GM12878 (cell line): ENCODE data around the gene RER1. TPM values are rescaled to one million over a fixed set of nuclear protein-coding genes. Genes with fewer than 3 reads are reported as not detected.

Experiments used
- ATAC-seq: fragments of 200-7000 bp; cut with Tn5 transposase; 3 replicates; pipeline ENCODE4 v1.9.1; 2020; ENCODE audit warnings: mild to moderate bottlenecking, moderate library complexity
- BruUV-seq: library from RNA; stranded (reverse); fragments of 400-500 nt; replicated peaks from 2 replicates; lab custom pipeline; 2021; lab: Mats Ljungman, UMichigan
- CTCF ChIA-PET: fragments of 300-600 bp; sonication (Branson Sonifier 250); formaldehyde crosslinking; extraction: SDS; loops from one replicate; lab custom pipeline; 2021; ENCODE audit warnings: inconsistent platforms; lab: Yijun Ruan, JAX
- POLR2A ChIA-PET: fragments of 350-600 bp; formaldehyde crosslinking; extraction: SDS; loops from one replicate; lab custom pipeline; 2021; ENCODE audit warnings: inconsistent platforms; lab: Charles Lee
- RAD21 ChIA-PET: fragments of 300-600 bp; sonication (Branson Sonifier 250); formaldehyde crosslinking; loops from one replicate; lab custom pipeline; 2023; ENCODE audit warnings: antibody characterized with exemption; ENCODE audit not compliant: unreplicated experiment; lab: Charles Lee
- SMC1A ChIA-PET: fragments of 300-600 bp; sonication (Branson Sonifier 250); formaldehyde crosslinking; loops from one replicate; lab custom pipeline; 2023; ENCODE audit not compliant: unreplicated experiment, uncharacterized antibody; lab: Charles Lee
- DNase-seq: peaks from one replicate; pipeline ENCODE4 v3.0.0-alpha.2; 2011; ENCODE audit warnings: low read depth, low spot score
- FAIRE-seq: peaks from 3 replicates; lab custom pipeline; 2011; peaks lifted over from hg19 to GRCh38; lab: Jason Lieb, UNC
- H2AFZ ChIP-seq: 2 replicates; pipeline ENCODE4 v1.6.0; 2011; ENCODE audit warnings: low read depth, low read length, control low read depth; ENCODE audit not compliant: control insufficient read depth
- H3K27ac ChIP-seq: 2 replicates; pipeline ENCODE4 v1.5.1; 2011; ENCODE audit warnings: control low read depth; ENCODE audit not compliant: control insufficient read depth, insufficient read depth
- H3K27me3 ChIP-seq, 2 experiments: replicated peaks in 1 of 2; 2 replicates each; pipeline versions ENCODE4 v1.6.0 to v1.6.1; 2011; ENCODE audit warnings: low read length in 1 of 2; ENCODE audit not compliant: control insufficient read depth in 2 of 2, insufficient read depth in 2 of 2
- H3K36me3 ChIP-seq, 2 experiments: 2 replicates each; pipeline ENCODE4 v1.5.1; 2011; ENCODE audit warnings: low read length in 1 of 2; ENCODE audit not compliant: control insufficient read depth in 2 of 2, insufficient read depth in 2 of 2
- H3K4me1 ChIP-seq: 2 replicates; pipeline ENCODE4 v1.6.1; 2011; ENCODE audit warnings: mild to moderate bottlenecking, low read length, moderate library complexity, mixed read lengths; ENCODE audit not compliant: control insufficient read depth, insufficient read depth
- H3K4me2 ChIP-seq: 2 replicates; pipeline ENCODE4 v1.6.0; 2011; ENCODE audit warnings: control low read depth; ENCODE audit not compliant: control insufficient read depth, insufficient read depth
- H3K4me3 ChIP-seq: fragments of 200-600 bp; sonication (generic); 2 replicates; pipeline ENCODE4 v1.5.1; 2016
- H3K79me2 ChIP-seq: 2 replicates; pipeline ENCODE4 v1.6.0; 2011; ENCODE audit warnings: low read length; ENCODE audit not compliant: control insufficient read depth, insufficient read depth
- H3K9ac ChIP-seq: 2 replicates; pipeline ENCODE4 v1.8.0; 2011; ENCODE audit warnings: low read length, control low read depth, mixed read lengths; ENCODE audit not compliant: control insufficient read depth, insufficient read depth
- H3K9me3 ChIP-seq: replicated peaks from 3 replicates; pipeline ENCODE4 v1.5.1; 2011; ENCODE audit warnings: mild to moderate bottlenecking, low read length; ENCODE audit not compliant: control insufficient read depth, insufficient read depth
- H4K20me1 ChIP-seq: 2 replicates; pipeline ENCODE4 v1.6.0; 2011; ENCODE audit not compliant: control insufficient read depth, insufficient read depth
- MXI1 ChIP-seq: fragments of 150-350 bp; IDR thresholded peaks from 2 replicates; pipeline ENCODE4 v1.6.1; 2011; ENCODE audit warnings: low read depth, mild to moderate bottlenecking, inconsistent platforms, low read length, improper control_type of control experiment
- MYC ChIP-seq: IDR thresholded peaks from 2 replicates; pipeline ENCODE4 v1.6.1; 2011; ENCODE audit warnings: mild to moderate bottlenecking, low read length, moderate library complexity, inconsistent platforms; ENCODE audit not compliant: insufficient read depth, insufficient replicate concordance, insufficient read length, severe bottlenecking
- SPI1 ChIP-seq: IDR thresholded peaks from 2 replicates; pipeline ENCODE4 v1.6.1; 2011; ENCODE audit warnings: low read depth, mild to moderate bottlenecking, low read length, moderate library complexity, borderline replicate concordance; ENCODE audit not compliant: insufficient read depth
- WGBS: methylation state at CpG from one replicate; pipeline ENCODE4 v1.1.6; 2016; ENCODE audit warnings: low lambda C conversion rate; ENCODE audit not compliant: insufficient replicate concordance, insufficient coverage; ENCODE audit errors: missing lambda C conversion rate; 5-methylcytosine and 5-hydroxymethylcytosine counted together
- in situ Hi-C: fragments of 300-500 bp; cut with MboI; formaldehyde crosslinking; loops from 9 replicates; pipeline ENCODE4 v1.14.3; 2018; ENCODE audit warnings: mixed read lengths
- intact Hi-C: fragments of 100-400 bp; cut with micrococcal nuclease; formaldehyde crosslinking; loops from one replicate; pipeline ENCODE4 v1.14.2; 2022; ENCODE audit not compliant: unreplicated experiment
- polyA plus RNA-seq, 11 experiments: library from polyadenylated mRNA; depleted of rRNA in 4 of 11; unstranded in 6 of 11; stranded (reverse) in 5 of 11; fragments of >200 nt; fragmentation: Nextera tagmentation in 4 of 11; fragmentation: Illumina TruSeq in 1 of 11; extraction: Ambion mirVana in 4 of 11; extraction: Trizol in 1 of 11; gene quantifications; 1 replicate in 1 of 11; 2 replicates in 10 of 11; pipeline versions ENCODE4 v1.2.1 to v1.2.3, GENCODE V29; 2011 to 2016; ENCODE audit warnings: inconsistent platforms in 2 of 11, missing spikeins in 2 of 11, low read depth in 1 of 11
- total RNA-seq, 4 experiments: library from RNA; depleted of rRNA in 3 of 4; stranded (reverse); fragments of >200 nt in 3 of 4; fragmentation: Illumina TruSeq in 1 of 4; extraction: Trizol in 1 of 4; gene quantifications; 2 replicates each; pipeline versions ENCODE4 v1.2.1 to v1.2.3, GENCODE V29; 2013 to 2021
- TF ChIP-seq, protein P1 (sequence below): fragments of 450-650 bp; IDR thresholded peaks from 2 replicates; pipeline ENCODE4 v1.6.1; 2016; ENCODE audit warnings: mild to moderate bottlenecking, moderate library complexity, borderline replicate concordance
- TF ChIP-seq, protein P2 (sequence below): IDR thresholded peaks from 2 replicates; pipeline ENCODE4 v1.6.1; 2012; ENCODE audit warnings: low read depth, low read length, improper control_type of control experiment

The RER1 gene
- total and polyA plus RNA-seq, 10 of the 15 experiments (the other 5 are each of a cell fraction or from before 2014, with no cell fraction given) = 29.2 to 274 (median 136) TPM

DNA sequence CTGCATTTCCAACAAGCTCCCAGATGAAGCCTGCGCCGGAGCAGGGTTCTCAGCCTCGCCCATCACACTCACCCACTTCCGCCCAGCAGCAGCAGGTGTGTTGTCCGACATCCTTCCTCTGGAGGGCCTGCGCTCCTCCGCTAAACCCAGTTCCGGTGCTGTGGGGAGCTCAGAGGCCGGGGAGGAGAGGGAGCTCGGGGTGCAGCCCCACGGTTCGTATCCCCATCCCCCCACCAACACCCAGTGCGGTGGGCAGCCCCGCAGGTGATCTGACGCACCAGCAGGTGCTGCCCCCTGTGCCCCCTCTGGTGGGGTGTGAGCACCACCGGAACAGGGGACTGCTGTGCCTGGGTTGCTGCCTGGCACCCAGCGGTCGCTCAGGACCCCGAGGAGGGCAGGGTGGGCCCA lies 24.2 kb downstream of the RER1 start (continued):
- TF ChIP-seq, protein P1, sequence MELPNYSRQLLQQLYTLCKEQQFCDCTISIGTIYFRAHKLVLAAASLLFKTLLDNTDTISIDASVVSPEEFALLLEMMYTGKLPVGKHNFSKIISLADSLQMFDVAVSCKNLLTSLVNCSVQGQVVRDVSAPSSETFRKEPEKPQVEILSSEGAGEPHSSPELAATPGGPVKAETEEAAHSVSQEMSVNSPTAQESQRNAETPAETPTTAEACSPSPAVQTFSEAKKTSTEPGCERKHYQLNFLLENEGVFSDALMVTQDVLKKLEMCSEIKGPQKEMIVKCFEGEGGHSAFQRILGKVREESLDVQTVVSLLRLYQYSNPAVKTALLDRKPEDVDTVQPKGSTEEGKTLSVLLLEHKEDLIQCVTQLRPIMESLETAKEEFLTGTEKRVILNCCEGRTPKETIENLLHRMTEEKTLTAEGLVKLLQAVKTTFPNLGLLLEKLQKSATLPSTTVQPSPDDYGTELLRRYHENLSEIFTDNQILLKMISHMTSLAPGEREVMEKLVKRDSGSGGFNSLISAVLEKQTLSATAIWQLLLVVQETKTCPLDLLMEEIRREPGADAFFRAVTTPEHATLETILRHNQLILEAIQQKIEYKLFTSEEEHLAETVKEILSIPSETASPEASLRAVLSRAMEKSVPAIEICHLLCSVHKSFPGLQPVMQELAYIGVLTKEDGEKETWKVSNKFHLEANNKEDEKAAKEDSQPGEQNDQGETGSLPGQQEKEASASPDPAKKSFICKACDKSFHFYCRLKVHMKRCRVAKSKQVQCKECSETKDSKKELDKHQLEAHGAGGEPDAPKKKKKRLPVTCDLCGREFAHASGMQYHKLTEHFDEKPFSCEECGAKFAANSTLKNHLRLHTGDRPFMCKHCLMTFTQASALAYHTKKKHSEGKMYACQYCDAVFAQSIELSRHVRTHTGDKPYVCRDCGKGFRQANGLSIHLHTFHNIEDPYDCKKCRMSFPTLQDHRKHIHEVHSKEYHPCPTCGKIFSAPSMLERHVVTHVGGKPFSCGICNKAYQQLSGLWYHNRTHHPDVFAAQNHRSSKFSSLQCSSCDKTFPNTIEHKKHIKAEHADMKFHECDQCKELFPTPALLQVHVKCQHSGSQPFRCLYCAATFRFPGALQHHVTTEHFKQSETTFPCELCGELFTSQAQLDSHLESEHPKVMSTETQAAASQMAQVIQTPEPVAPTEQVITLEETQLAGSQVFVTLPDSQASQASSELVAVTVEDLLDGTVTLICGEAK = peak; percentile 74
- TF ChIP-seq MYC (no peak), SPI1 (peak; percentile 21; the same call in 1 of the 2 replicates)
- TF ChIP-seq, protein P2, sequence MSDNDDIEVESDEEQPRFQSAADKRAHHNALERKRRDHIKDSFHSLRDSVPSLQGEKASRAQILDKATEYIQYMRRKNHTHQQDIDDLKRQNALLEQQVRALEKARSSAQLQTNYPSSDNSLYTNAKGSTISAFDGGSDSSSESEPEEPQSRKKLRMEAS = no peak

DNA sequence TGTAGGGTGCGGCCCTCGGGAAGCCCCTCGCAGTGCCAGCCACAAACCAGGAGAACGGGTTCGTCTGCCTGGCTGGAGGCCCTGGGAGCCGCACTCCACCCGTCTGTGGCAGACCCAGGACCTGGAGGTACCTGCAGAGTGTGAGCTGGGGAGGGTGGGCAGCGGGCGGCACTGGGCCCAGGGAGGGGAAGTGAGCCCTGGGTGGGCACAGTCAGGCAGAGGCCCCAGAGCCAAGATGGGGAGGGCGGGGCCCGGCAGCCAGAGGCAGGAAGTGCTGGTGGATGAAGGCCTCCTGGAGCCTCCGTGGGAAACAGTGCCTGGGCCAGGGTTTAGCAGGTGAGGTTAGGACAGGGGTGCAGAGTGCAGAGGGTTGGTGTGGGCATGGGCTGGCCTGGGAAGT lies 24.8 kb downstream of the RER1 start:
- in situ Hi-C loops (loop anchor here (10.0 kb wide), 1 partner anchor 378 kb away; no protein-coding TSS in a partner anchor), intact Hi-C loops (no loop called here)
- DNase-seq (no peak), FAIRE-seq (no peak), ATAC-seq (no peak)
- ChIA-PET SMC1A (interaction anchor here (0.6 to 2.6 kb wide), 7 partner anchors 8 to 373 kb away, joined by 3 to 21 read pairs (median 4); partner anchors contain the start of gene PANK4), RAD21 (interaction anchor here (0.7 to 3.2 kb wide), 8 partner anchors 80 to 221 kb away, joined by 3 to 46 read pairs (median 4); partner anchors contain the start of gene PANK4), CTCF (interaction anchor here (0.8 to 3.4 kb wide), 11 partner anchors 13 to 376 kb away, joined by 3 to 37 read pairs (median 5); partner anchors contain the start of genes PANK4 and TNFRSF14), POLR2A (interaction anchor here (1.2 to 2.7 kb wide), 2 partner anchors 131 to 222 kb away, joined by 3 to 18 read pairs; partner anchors contain the start of gene FAAP20)
- H3K79me2 ChIP-seq = peaks cover 20% of the 10 kb centered on the region
- peak overlapping the region; percentile 40; the same call in 1 of the 2 replicates for H2AFZ ChIP-seq
- H3K4me3 ChIP-seq = peak overlapping the region; percentile 64; the same call in 1 of the 2 replicates
- H3K27me3 ChIP-seq = no peaks in the 10 kb centered on the region
- no peaks in the 10 kb centered on the region for H3K36me3 ChIP-seq
- no TSS peak for BruUV-seq
- 20% methylated on average over 8 of the region's 12 CpGs for WGBS
- TF ChIP-seq MXI1 (no peak), SPI1 (peak; percentile 26; the same call in 1 of the 2 replicates)
- peak overlapping the region; percentile 34; the same call in 1 of the 2 replicates for H3K27ac ChIP-seq
- no peaks in the 10 kb centered on the region for H3K9me3 ChIP-seq
- peak overlapping the region; percentile 48; the same call in 1 of the 2 replicates for H3K9ac ChIP-seq
- H4K20me1 ChIP-seq = no peaks in the 10 kb centered on the region
- peaks cover 27% of the 10 kb centered on the region for H3K4me1 ChIP-seq
- peak overlapping the region; percentile 87 for H3K4me2 ChIP-seq
